Skeletal muscle cell (primary cell): ENCODE data around the gene SEMA4F.
A peak's percentile ranks its signal among the peaks of the same experiment; 100 is the strongest.
"Not testable (repeated sequence)": the region's sequence is repeated elsewhere in the genome, so short reads cannot be mapped to it uniquely, and the experiment has no call there.

ENCODE experiments used
- DNase-seq: peaks from one replicate; pipeline ENCODE4 v3.0.0-alpha.2; 2010; ENCODE audit warnings: low read depth
- H3K4me3 ChIP-seq: 2 replicates; pipeline ENCODE4 v1.5.1; 2011; ENCODE audit warnings: low read depth, mild to moderate bottlenecking, control low read depth, low read length, moderate library complexity

Gene SEMA4F, protein sequence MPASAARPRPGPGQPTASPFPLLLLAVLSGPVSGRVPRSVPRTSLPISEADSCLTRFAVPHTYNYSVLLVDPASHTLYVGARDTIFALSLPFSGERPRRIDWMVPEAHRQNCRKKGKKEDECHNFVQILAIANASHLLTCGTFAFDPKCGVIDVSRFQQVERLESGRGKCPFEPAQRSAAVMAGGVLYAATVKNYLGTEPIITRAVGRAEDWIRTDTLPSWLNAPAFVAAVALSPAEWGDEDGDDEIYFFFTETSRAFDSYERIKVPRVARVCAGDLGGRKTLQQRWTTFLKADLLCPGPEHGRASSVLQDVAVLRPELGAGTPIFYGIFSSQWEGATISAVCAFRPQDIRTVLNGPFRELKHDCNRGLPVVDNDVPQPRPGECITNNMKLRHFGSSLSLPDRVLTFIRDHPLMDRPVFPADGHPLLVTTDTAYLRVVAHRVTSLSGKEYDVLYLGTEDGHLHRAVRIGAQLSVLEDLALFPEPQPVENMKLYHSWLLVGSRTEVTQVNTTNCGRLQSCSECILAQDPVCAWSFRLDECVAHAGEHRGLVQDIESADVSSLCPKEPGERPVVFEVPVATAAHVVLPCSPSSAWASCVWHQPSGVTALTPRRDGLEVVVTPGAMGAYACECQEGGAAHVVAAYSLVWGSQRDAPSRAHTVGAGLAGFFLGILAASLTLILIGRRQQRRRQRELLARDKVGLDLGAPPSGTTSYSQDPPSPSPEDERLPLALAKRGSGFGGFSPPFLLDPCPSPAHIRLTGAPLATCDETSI

DNA sequence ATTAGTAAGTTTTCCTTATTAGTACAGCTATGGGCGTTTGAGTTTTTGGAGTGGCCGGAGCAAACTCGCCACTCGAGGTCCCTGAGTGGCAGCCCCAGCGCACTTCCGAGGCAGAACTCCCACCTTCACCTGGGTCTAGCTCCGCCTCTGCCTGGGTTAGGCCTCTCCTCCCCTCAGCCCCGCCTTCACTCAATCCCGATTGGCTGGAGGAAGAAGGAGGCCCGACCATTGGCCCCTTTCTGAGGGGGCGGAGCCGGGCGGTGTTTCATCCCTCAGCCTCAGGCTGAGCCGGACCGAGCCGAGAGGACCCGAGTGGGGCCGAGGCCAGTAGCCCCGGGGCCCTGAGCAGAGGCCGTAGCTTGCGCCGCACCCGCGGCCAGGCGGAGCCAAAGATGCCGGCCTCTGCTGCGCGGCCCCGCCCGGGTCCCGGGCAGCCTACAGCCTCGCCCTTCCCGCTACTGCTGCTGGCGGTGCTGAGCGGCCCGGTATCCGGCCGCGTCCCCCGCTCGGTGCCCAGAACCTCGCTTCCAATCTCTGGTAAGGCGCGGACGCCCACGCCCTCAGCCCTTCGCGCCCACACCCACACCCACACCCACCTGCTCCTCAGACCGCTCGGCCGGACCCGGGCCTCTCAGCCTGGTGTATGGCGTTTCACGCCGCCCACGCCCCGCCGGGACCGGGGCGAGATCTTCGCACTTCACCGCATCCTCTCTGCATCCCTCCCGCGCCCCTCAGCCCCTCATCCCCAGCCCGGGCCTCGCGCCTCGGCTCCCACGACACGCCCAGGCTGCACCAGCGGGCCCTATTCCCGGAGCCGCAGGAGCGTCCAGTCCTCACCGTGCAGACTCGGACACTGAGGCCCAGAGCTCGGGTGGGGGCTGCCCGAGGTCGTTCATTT is at the start of gene SEMA4F:
Gene SEMA4F, plus strand, starts transcription at position 263 of the 898 bp plus-strand sequence. Its CDS starts 130 bp downstream, at position 393.
- peak; percentile 76 for DNase-seq

DNA sequence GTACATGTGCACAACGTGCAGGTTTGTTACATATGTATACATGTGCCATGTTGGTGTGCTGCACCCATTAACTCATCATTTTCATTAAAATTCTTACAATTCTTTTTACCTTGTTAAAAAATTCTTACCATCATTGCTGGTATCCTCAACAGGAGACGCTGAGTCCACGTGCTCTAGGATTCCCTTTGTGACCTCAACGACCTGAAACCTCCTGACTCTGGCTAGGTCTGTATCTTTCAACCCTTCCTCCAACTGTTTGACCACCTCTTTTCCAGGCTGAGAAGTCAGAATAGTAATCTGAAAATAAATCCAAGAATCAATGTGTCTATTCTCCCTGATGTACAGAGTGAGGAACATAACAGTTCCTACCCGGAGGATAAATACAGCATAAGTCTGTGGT is 47.1 kb upstream of the SEMA4F start:
- DNase-seq, result no peak
- no peak overlapping the region for H3K4me3 ChIP-seq

More for the DNA sequence above, at the start of gene SEMA4F:
- peak within 1 kb of the TSS; percentile 76 for H3K4me3 ChIP-seq

DNA sequence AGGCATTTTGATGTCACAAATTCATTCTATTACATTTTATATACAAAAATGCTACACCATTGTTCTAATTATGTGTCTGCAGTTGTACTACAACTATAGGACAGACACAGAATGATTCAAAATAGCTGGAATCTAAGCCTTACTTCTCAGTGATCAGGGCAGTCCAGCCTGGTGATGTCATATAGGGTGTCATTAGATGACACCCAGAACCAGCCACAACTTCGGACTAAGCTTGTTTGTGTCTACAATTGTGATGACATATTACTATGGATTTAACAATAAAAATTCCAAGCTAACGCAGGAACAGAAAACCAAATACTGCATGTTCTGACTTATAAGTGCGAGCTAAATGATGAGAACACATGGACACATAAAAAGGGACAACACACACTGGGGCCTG is 36.9 kb upstream of the SEMA4F start:
- H3K4me3 ChIP-seq, result no peak overlapping the region
- no peak for DNase-seq

DNA sequence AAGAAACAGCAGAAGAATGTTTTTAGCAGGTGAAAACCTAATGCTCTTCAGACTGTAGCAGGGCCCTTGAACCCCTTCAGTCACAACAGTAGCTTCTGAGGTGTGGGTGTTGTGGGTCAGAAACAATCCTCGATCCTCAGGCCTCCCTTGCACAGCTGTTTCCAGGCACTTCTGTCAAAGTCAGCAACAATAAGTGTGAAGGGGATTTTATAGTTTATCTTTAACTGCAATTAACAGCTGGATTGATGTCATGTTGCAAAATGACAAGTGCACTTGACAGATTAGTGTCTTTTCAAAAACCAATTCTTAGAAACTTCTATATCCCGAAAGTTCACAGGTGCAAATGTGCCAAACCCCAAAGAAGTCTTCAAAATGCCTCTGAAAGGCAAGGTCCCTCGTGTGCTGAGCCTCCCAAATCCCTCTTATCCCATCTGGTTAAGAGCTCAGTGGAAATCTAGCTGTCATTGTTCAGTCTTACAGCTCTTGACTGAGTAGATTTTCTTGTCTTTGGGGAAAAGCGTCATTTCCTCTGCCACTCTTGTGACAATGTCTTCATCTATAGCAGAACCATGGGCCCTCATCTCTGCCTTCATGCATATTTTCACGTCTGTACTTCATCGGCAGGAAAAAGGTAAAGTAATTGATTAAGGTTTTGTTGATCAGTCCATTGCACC is 35.5 kb upstream of the SEMA4F start:
- no peak for DNase-seq
- no peak overlapping the region for H3K4me3 ChIP-seq

DNA sequence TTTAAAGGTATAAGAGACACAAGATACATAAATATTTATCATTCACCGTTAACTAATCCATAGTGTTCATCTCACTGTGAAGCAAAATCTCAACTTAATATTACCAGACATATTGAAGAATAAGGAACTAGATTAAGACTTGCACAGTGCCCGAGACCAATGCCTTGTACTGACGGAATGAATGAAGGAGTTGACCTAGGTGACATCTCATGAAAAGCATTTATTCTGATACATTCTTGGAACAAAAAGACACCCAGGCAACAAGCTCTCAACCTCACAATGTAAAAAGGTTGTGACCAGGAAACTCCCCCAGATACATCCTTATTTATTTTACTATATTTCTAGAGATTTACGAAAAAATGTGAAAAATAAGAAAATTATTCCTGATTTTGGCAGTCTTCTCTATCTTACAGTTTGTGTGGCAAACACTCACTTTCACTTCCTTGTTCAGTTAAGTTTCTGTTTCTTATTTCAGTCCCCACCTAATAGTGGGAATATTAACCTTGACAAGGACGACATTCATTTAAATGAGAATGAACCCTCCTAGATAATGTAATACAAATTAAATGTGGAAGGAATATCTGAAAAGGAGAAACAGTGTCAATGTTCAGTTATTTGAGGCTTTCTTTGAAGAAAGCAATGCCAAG is 34.3 kb upstream of the SEMA4F start:
- no peak overlapping the region for H3K4me3 ChIP-seq
- DNase-seq, result no peak

DNA sequence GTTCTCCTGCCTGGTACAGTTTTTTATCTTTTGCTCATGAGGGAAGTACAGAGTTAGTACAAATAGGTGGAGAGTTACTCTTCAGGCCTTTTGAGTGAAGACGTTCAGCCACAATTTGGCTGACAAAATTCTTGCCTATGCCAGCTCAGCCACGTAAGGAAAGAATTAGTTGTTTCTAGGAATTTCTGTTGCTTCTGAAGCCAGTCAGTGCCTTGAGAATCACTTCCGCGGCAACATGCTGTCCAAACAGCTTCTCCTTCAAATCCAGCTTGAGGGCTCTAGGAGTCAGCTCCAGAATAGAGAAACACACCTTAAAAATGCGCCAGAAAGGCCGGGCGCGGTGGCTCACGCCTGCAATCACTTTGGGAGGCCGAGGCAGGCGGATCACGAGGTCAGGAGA is 33.4 kb upstream of the SEMA4F start:
- no peak overlapping the region for H3K4me3 ChIP-seq
- no peak for DNase-seq

DNA sequence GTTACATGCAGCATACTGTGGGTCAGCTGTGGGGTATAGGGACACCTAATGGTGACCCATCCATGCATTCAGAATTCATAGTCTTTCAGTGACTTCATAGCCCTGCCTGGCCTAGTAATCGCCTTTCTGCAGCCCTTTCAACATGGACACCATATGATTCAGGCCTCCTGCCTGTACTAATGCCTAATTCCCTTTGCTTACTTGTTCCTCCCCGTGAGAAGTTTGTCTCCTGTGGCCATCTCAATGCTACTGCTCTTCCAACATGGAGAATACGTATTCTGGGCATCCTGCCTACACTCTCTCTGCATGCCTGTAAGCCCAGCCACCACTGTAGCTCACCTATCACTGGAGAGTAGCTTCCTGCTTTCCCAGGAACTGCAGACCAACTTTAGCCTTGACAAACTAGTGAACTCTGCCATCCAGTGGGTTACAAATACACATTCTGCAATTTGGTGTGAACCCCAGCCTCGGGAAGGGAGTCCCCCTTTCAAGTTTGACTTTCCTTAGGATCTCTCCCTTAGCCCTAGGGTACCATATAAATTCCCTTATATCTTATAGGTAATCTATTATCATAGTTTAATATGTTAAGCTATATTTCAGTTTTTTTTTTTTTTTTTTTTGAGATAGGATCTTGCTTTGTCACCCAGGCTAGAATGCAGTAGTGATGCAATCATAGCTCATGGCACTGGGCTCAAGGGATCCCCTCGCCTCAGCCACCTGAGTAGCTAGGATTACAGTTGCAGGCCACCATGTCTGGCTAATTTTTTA is 28.2 kb upstream of the SEMA4F start:
- no peak overlapping the region for H3K4me3 ChIP-seq
- no peak for DNase-seq

DNA sequence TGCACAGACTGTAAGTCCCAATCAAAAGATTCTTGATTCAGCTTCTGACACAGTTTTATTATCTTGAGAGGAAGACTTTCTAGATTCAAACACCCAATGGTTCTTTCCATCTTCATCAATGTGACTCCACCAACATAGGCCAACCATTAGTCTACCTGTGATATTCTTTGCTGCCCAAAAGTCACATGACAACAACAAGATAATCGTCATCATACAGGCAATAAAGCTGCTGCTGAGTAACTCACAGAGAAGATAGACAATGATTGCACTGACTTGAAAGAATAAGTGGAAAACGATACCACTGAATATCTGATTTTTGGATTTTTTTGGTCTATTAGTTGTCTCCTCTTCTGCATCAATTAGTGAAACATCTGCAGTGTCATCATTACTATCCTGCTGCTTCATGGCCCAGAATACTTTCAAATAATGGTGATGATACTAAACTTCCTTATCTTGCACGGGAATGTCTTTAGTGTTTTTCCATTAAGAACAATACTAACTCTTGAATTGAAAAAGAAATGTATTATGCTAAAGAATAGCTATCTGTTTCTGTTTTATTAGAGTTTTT is 25.4 kb upstream of the SEMA4F start:
- DNase-seq, result no peak
- no peak overlapping the region for H3K4me3 ChIP-seq

DNA sequence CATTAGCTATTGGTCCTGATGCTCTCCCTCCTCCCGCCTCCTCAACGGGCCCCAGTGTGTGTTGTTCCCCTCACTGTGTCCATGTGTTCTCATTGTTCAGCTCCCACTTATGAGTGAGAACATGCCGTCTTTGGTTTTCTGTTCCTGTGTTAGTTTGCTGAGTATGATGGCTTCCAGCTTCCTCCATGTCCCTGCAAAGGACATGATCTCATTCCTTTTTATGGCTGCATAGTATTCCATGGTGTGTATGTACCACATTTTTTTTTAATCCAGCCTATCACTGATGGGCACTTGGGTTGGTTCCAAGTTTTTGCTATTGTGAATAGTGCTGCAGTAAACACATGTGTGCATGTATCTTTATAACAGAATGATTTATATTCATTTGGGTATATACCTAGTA is 23.6 kb upstream of the SEMA4F start:
- not testable (repeated sequence) for DNase-seq, H3K4me3 ChIP-seq

DNA sequence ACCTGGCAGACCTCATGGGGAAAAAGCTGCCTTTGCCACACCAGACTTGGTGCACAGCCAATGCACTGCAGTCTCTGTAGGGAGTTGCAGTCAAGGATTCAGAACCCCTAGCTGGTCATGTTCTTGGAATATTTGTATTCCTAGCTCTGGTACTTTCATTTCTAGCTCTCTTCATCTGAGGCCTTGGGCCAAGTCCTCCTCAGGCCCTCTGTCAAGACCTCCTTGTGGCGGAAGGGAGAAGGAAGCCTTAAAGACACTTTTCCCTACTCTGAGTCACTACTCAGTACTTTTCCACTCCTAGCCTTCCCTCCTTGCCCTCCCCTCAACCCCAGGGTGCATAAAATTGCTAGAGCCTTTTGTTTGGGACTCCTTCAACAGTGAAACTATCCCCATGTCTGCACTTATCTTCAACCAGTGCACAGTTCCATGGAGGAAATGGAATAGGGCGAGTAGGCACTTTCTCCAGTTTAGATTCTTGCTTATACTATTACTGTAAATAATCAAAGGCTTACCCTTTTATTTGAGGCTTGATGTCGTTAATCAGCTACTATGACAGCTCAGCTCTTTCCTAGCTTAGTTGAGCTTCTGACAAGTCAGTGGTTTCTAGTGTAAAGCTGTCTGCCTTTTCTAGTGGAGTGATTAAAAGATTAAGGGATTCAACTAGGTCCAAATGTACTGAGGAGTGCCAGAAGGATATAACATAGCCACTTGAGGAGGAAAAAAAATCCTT is 21.7 kb upstream of the SEMA4F start:
- no peak for DNase-seq
- no peak overlapping the region for H3K4me3 ChIP-seq

DNA sequence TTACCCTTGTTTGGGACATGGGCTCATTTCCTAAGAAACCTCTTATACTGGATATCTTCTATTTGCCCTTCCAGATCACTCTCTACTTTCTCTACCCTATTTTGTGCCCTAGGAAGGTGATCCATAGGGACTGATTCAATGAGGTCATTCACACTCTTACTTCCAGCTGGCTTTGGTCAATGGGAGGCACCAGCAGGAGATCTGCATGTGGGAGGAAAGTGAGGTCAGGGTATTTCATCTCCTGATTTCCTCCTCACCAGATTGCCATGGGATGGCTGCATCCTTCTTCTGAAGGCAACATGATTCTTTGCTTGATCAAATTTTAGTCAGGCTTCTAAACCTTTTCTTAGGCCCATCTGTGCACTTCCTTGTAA is 21.1 kb upstream of the SEMA4F start:
- H3K4me3 ChIP-seq, result no peak overlapping the region
- DNase-seq, result no peak

DNA sequence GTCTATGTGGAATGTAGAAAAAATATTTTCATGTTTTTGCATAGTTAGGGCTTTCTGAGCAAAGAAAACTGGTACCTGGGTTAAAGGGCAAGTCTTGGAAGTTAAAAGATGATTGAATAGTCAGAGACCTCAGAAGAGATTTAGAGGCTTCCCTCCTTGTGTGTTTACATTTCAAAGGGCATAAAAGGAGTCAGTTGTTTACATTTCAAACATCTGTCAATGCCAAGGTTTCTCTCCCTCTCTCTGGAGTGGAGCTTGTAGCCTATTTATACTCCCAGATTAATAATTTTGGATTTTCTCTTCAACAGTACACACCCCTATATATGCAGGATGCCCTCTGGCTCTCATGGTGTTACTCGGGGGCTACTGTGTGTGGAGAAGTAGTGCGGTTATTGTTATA is 14.5 kb upstream of the SEMA4F start:
- no peak overlapping the region for H3K4me3 ChIP-seq
- no peak for DNase-seq

DNA sequence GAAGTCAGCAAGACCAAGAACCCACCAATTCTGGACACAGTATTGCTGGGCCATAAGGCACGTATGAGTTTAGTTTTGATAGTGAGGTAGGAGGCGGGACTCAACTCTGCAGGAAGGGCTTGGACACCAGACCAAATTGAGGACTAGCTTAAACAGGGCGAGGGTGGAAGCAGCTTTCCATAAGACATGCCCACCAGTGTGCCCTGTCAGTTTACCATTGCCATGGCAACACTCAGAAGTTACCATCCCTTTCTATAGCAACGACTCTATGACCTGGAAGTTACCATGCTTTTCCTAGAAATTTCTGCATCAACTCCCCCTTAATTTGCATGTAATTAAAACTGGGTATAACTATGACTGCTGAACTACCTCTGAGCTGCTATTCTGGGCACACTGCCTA is 8.7 kb upstream of the SEMA4F start:
- no peak for DNase-seq
- no peak overlapping the region for H3K4me3 ChIP-seq

DNA sequence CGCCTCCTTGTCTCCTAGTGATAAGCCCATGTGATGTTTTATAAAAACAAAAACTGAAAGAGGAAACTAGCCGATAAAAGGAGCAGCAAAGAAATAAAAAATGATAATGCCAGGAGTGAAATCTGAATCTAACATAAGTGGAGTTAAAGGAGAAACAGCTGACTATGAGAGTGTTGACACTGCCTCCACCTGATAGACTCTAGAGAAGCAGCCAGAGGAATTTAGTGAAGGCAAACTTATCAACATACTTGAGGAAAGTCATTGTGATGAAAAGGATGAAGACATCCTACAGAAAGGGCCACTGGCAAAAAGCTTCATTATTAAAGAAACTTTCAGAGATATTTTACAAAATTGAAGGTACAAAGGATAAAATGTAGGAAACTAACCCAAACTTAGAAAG is 7.8 kb upstream of the SEMA4F start:
- no peak overlapping the region for H3K4me3 ChIP-seq
- no peak for DNase-seq

DNA sequence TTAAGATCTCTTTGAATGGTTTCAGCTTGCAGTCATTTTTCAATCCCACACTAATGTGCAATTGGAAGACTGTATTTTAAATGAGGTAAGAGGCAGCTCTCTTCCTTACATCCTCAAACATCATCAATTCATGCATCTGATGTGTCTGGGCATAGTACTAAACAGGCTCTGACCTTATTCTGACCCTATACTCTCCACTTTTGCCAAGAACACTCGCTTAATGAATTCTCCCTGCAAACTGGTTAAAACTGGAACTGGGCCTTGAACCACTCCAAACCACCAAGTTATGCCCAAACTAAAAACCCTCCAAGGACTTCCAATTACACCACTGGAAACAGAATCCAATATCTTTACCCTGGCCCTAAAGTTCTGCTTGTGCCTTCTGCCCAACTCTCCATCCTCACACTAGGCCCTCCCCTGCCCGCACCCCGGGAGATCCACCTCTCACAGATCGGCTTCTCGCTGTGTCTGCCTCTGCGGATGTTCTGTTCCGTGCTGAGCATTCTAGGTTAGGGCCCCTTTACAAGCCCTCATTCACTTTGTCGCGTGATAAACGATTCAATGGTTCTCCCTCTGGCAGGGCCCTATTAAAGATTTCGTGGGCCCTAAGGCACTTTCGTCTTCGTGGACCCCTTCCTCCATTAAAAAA is 7.1 kb upstream of the SEMA4F start:
- no peak for DNase-seq
- no peak overlapping the region for H3K4me3 ChIP-seq

DNA sequence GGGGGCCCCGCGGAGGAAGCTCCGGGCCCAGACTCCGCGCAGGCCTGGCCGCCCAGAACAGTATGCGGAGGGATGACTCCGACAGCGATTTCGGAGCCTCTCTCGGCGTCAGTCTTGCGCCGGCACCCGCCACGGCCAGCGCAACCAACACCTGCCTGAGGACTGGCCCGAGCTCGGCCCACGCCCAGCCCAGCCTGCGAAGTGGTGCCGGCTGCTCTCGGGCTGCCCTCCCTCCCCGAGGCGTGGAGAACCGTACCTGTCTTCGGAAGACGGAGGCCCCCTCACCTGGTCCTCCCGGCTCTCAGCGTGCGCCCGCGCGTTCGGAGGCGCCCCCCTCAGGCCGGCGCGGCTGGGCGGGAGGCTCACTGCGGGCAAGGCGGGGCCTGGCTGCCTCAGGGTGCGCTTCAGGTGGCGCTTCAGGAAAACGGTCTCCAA is 6.0 kb upstream of the SEMA4F start, which contains the start of gene M1AP:
Gene M1AP, minus strand, starts transcription at position 322 of the 435 bp plus-strand sequence. CDS start 8,055 bp downstream, outside the sequence.
- DNase-seq, result no peak
- H3K4me3 ChIP-seq, result peak within 1 kb of the TSS; percentile 28

DNA sequence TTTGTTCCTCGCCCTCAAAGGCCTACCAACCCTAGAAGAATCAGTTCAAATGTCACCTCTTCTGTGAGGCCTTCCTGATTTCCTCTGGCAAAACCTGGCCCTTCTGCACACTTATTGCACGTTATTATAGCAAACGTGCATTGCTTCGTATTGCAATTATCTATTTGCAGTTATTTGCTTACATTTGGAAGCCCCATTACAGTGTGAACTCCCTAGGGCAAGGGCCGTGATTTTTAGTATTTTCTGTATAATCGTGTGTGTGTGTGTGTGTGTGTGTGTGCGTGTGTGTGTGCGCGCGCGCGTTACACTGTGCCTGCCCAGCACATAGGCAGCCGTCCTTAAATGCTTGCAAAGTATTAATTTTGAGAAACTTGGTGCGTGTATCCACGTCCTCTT is 460 bp upstream of the SEMA4F start:
- no peak for DNase-seq
- H3K4me3 ChIP-seq, result peak overlapping the region; percentile 76
